Measurements from ENCODE around the gene NTM. TPM values are rescaled to one million over a fixed set of nuclear protein-coding genes. Genes with fewer than 3 reads are reported as not detected.
A peak's percentile ranks its signal among the peaks of the same experiment; 100 is the strongest.

The NTM gene
- total and polyA plus RNA-seq, 7 donors = 0.07 to 1.1 (median 0.22) TPM; not detected in 2

DNA sequence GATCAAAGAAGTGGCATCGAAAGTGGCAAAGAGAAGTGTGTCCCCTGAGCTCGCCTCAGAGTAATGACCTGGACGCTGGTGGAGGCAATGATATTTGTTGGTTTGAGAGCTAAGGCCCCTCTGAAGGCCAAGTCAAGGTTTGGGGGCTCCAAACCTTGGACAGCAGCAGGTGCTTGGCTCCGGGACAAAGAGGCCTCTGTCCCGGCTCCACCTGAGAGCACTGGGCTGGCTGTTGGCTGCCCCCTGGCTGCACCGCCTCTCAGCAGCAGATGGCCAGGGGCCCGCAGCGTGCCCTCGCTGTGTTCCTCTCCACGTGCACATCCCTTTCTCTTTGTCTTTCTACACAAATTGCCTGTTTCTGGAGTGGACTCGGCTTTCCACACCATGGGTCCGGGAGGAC is 301.3 kb downstream of the NTM start:
- intact Hi-C loops (cut with DNase I) = loop anchor here (5.0 kb wide), 2 partner anchors 604 to 749 kb away; no protein-coding TSS in a partner anchor
- 69 to 84% (median 74%) methylated on average over 12 of the region's 12 CpGs for WGBS, 3 donors

DNA sequence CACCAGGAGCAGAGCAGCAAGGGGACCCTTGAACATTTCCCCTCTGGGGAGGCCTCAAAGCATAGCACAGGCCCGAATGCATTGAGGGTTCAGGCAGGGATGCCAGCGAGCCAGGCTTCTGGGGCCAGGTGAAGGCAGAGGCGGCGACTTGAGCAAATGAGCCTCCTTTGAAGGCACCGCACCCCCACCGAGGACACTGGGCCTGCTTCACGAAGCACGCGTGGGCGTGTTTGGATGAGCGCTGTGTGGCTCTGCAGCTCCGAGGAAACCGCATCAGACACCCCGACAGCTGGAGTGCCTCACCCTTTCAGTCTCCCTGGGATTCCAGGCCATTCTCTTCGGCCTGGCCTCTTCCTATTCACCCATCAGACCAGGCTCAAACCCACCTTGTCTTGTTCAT is 301.8 kb downstream of the NTM start:
- DNase-seq (no peak), ATAC-seq (no peak)
- intact Hi-C loops (cut with DNase I) = loop anchor here (5.0 kb wide), 2 partner anchors 605 to 750 kb away; no protein-coding TSS in a partner anchor
- Histone ChIP-seq H3K27ac (no peak overlapping the region), H3K4me1 (no peaks in the 10 kb centered on the region), H3K4me3 (no peak overlapping the region), H3K36me3 (ENCODE audit: insufficient read depth in 1 of 2, low read depth in 1 of 2) (no peaks in the 10 kb centered on the region), H3K27me3 (ENCODE audit: insufficient read depth in 3 of 3, low read length in 2 of 3) (no peaks in the 10 kb centered on the region), H3K9me3 (no peaks in the 10 kb centered on the region)
- TF ChIP-seq, protein P1, sequence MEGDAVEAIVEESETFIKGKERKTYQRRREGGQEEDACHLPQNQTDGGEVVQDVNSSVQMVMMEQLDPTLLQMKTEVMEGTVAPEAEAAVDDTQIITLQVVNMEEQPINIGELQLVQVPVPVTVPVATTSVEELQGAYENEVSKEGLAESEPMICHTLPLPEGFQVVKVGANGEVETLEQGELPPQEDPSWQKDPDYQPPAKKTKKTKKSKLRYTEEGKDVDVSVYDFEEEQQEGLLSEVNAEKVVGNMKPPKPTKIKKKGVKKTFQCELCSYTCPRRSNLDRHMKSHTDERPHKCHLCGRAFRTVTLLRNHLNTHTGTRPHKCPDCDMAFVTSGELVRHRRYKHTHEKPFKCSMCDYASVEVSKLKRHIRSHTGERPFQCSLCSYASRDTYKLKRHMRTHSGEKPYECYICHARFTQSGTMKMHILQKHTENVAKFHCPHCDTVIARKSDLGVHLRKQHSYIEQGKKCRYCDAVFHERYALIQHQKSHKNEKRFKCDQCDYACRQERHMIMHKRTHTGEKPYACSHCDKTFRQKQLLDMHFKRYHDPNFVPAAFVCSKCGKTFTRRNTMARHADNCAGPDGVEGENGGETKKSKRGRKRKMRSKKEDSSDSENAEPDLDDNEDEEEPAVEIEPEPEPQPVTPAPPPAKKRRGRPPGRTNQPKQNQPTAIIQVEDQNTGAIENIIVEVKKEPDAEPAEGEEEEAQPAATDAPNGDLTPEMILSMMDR (IDR thresholded peaks at IDR 0.05) = no peak
- WGBS, 3 donors = 79 to 87% (median 82%) methylated on average over 11 to 15 of the region's 15 CpGs

More for the DNA sequence above, 301.3 kb downstream of the NTM start:
- no peaks in the 10 kb centered on the region for H3K27me3 ChIP-seq (ENCODE audit: insufficient read depth in 3 of 3, low read length in 2 of 3)
- DNase-seq (no peak), ATAC-seq (no peak)
- TF ChIP-seq, protein P1 (IDR thresholded peaks at IDR 0.05) = no peak
- H3K4me3 ChIP-seq = no peak overlapping the region
- no peaks in the 10 kb centered on the region for H3K4me1 ChIP-seq
- no peaks in the 10 kb centered on the region for H3K9me3 ChIP-seq
- no peak overlapping the region for H3K27ac ChIP-seq
- no peaks in the 10 kb centered on the region for H3K36me3 ChIP-seq (ENCODE audit: insufficient read depth in 1 of 2, low read depth in 1 of 2)

DNA sequence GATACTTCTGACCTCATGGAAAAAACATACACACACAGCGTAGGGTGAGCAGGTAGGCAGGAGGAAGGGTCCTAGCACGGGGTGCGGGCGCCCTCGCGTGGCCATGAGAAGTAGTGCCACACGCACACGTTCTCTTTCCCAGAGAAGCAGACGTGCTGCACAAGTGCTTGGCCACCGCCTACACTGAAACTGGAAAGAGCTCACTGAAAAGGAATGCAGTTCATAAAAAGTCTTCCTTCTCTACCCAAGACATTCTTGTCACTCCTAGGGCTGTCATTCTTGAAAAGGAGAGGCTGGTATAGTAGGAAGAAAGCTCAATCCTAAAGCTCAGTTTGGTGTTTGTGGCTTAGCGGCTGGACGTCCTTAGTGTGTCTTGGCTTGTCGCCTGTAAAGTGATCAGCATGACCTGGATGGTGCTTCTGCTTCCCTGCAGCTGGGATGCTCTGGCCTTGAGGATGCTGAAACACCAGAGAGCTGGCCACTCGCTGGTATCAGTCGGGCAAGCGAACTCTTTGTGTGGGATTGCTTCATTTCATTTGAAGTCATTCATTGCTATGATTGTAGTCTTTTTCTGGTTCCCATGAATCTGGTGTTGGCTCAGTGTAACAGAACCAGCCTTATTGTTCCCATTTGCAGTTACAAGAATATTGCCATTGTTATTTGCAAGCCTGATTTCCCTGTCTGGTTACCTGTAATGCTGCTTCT is 303.8 kb downstream of the NTM start:
- H3K4me3 ChIP-seq = no peak overlapping the region
- no peaks in the 10 kb centered on the region for H3K36me3 ChIP-seq (ENCODE audit: insufficient read depth in 1 of 2, low read depth in 1 of 2)
- ATAC-seq = peak; percentile 74 to 90 (median 87)
- H3K4me1 ChIP-seq = no peaks in the 10 kb centered on the region
- H3K9me3 ChIP-seq = no peaks in the 10 kb centered on the region
- WGBS, 3 donors = 9 to 14% (median 10%) methylated on average over 16 of the region's 16 CpGs
- H3K27me3 ChIP-seq (ENCODE audit: insufficient read depth in 3 of 3, low read length in 2 of 3) = no peaks in the 10 kb centered on the region
- intact Hi-C loops (cut with DNase I) = loop anchor here (2.0 to 5.0 kb wide), 3 partner anchors 93 to 752 kb away; no protein-coding TSS in a partner anchor
- H3K27ac ChIP-seq = no peak overlapping the region
- peak; percentile 59 to 80 for DNase-seq
- TF ChIP-seq, protein P1 (IDR thresholded peaks at IDR 0.05) = peak; percentile 90

DNA sequence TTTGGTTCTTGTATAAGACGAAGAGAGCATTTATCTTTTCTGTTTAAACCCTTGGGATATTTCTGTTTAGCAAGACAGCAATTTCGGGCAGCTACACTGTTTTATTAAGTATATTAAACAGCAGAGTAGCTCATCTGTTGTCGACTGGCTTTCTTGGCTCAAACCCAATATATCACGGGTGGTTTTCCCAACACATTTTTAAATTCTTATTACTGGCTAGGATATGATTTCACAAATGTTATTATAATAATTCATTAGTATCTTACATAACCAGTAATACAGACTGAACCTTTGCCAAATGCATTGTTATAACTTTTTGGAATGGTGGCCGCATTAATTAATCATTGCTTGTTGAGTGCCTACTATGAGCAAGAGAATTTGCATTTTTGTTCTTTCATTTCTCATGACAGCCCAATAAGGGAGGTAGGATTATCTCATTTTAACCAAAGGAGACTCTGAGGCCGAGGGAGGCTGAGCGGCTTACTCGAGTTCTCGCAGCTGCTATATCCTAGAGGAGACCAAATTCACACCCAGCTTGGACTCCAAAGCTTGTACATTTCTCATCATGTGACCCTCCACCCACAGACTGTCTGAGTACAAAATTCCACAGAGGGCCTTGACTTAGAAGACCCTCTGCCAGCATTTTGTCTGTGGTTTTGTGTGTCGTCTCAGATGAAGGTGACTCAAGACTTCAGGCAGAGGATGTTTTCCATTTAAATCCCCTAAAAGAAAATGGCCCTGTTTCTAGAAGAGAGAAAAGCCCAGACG is 304.9 kb downstream of the NTM start:
- H3K4me3 ChIP-seq = no peak overlapping the region
- ATAC-seq (no peak), DNase-seq (no peak)
- WGBS, 3 donors = 61 to 67% (median 62%) methylated on average over 11 of the region's 11 CpGs
- no peak overlapping the region for H3K27ac ChIP-seq
- H3K27me3 ChIP-seq (ENCODE audit: insufficient read depth in 3 of 3, low read length in 2 of 3) = no peaks in the 10 kb centered on the region
- no peaks in the 10 kb centered on the region for H3K36me3 ChIP-seq (ENCODE audit: insufficient read depth in 1 of 2, low read depth in 1 of 2)
- intact Hi-C loops (cut with DNase I) = loop anchor here (2.0 to 5.0 kb wide), 2 partner anchors 95 to 608 kb away; no protein-coding TSS in a partner anchor
- TF ChIP-seq, protein P1 (IDR thresholded peaks at IDR 0.05) = no peak
- H3K9me3 ChIP-seq = no peaks in the 10 kb centered on the region
- H3K4me1 ChIP-seq = no peaks in the 10 kb centered on the region

All from psoas muscle (tissue), 8 donors.